MM.1S (cell line): ENCODE measurements around the gene MYRIP.

ENCODE experiments used
- DNase-seq: peaks from one replicate; pipeline ENCODE4 v3.0.0-alpha.2; 2015
- H2AFZ ChIP-seq: fragments of 300-600 bp; sonication (generic); 2 replicates; pipeline ENCODE4 v1.6.0; 2016; ENCODE audit warnings: antibody characterized with exemption, low read length
- H3F3A ChIP-seq: fragments of 300-600 bp; sonication (generic); 2 replicates; pipeline ENCODE4 v1.6.1; 2016; ENCODE audit warnings: mild to moderate bottlenecking, antibody characterized with exemption, low read length, moderate library complexity, mixed read lengths; ENCODE audit not compliant: insufficient read depth
- H3K27ac ChIP-seq: fragments of 300-600 bp; sonication (generic); 2 replicates; pipeline ENCODE4 v1.5.1; 2016; ENCODE audit warnings: mild to moderate bottlenecking, low read length
- H3K27me3 ChIP-seq: fragments of 300-600 bp; sonication (generic); replicated peaks from 2 replicates; pipeline ENCODE4 v1.6.0; 2016; ENCODE audit warnings: low read length; ENCODE audit not compliant: insufficient read depth
- H3K36me3 ChIP-seq: fragments of 300-600 bp; sonication (generic); replicated peaks from 2 replicates; pipeline ENCODE4 v1.6.1; 2016; ENCODE audit warnings: mild to moderate bottlenecking, low read length, mixed read lengths; ENCODE audit not compliant: insufficient read depth
- H3K4me1 ChIP-seq: fragments of 300-600 bp; sonication (generic); 2 replicates; pipeline ENCODE4 v1.6.1; 2016; ENCODE audit warnings: low read length, mixed read lengths
- H3K4me2 ChIP-seq: fragments of 300-600 bp; sonication (generic); 2 replicates; pipeline ENCODE4 v1.6.0; 2016; ENCODE audit warnings: low read depth, low read length
- H3K4me3 ChIP-seq: fragments of 300-600 bp; sonication (generic); 2 replicates; pipeline ENCODE4 v1.5.1; 2016; ENCODE audit warnings: low read length, mixed read lengths
- H3K79me2 ChIP-seq: fragments of 300-600 bp; sonication (generic); 2 replicates; pipeline ENCODE4 v1.6.1; 2016; ENCODE audit warnings: mixed run types, low read length, mixed read lengths
- H3K9ac ChIP-seq: fragments of 300-600 bp; sonication (generic); 2 replicates; pipeline ENCODE4 v1.6.1; 2016; ENCODE audit warnings: low read length, mixed read lengths
- H3K9me2 ChIP-seq: fragments of 300-600 bp; sonication (generic); replicated peaks from 2 replicates; pipeline ENCODE4 v1.6.1; 2016; ENCODE audit warnings: mild to moderate bottlenecking, low read length, mixed read lengths; ENCODE audit not compliant: insufficient read depth
- H3K9me3 ChIP-seq: fragments of 300-600 bp; sonication (generic); replicated peaks from 2 replicates; pipeline ENCODE4 v1.6.1; 2016; ENCODE audit warnings: mild to moderate bottlenecking, low read length, mixed read lengths; ENCODE audit not compliant: insufficient read depth
- H4K20me1 ChIP-seq: fragments of 300-600 bp; sonication (generic); 2 replicates; pipeline ENCODE4 v1.6.1; 2016; ENCODE audit warnings: mild to moderate bottlenecking, low read length, moderate library complexity, mixed read lengths; ENCODE audit not compliant: insufficient read depth
- CTCF ChIP-seq: fragments of 300-600 bp; sonication (generic); IDR thresholded peaks from 2 replicates; pipeline ENCODE4 v1.5.1; 2016; ENCODE audit warnings: antibody characterized with exemption, low read length, mixed read lengths
- EZH2 ChIP-seq: fragments of 300-600 bp; sonication (generic); optimal IDR thresholded peaks from 2 replicates; pipeline ENCODE3; 2017; ENCODE audit warnings: low read depth, mild to moderate bottlenecking, antibody characterized with exemption, low read length, mixed read lengths
- EZH2phosphoT487 ChIP-seq: fragments of 300-600 bp; sonication (generic); IDR thresholded peaks from 2 replicates; pipeline ENCODE4 v1.6.1; 2018; ENCODE audit warnings: antibody characterized with exemption, low read length

Gene MYRIP

GRCh38 chr3:40124918-40125317 lies 315.5 kb downstream of the MYRIP start:
- H3K4me2 ChIP-seq = no peak overlapping the region
- H3K4me3 ChIP-seq = no peak overlapping the region
- H2AFZ ChIP-seq = no peak overlapping the region
- DNase-seq = no peak
- no peaks in the 10 kb centered on the region for H3F3A ChIP-seq
- no peaks in the 10 kb centered on the region for H4K20me1 ChIP-seq
- no peak overlapping the region for H3K9ac ChIP-seq
- TF ChIP-seq EZH2phosphoT487 (no peak), EZH2 (no peak), CTCF (no peak)
- no peaks in the 10 kb centered on the region for H3K27me3 ChIP-seq
- H3K36me3 ChIP-seq = no peaks in the 10 kb centered on the region
- H3K79me2 ChIP-seq = no peaks in the 10 kb centered on the region
- H3K4me1 ChIP-seq = no peaks in the 10 kb centered on the region
- H3K9me2 ChIP-seq = no peaks in the 10 kb centered on the region
- no peaks in the 10 kb centered on the region for H3K9me3 ChIP-seq
- no peak overlapping the region for H3K27ac ChIP-seq

- no peak overlapping the region for H3K4me3 ChIP-seq
- DNase-seq = no peak
- no peak overlapping the region for H3K27ac ChIP-seq
- H3F3A ChIP-seq = no peaks in the 10 kb centered on the region
- no peaks in the 10 kb centered on the region for H3K9me2 ChIP-seq
- no peaks in the 10 kb centered on the region for H3K4me1 ChIP-seq
- H2AFZ ChIP-seq = no peak overlapping the region
- H3K79me2 ChIP-seq = no peaks in the 10 kb centered on the region
- H3K27me3 ChIP-seq = no peaks in the 10 kb centered on the region
- H3K9ac ChIP-seq = no peak overlapping the region
- H3K9me3 ChIP-seq = no peaks in the 10 kb centered on the region
- no peaks in the 10 kb centered on the region for H4K20me1 ChIP-seq
- TF ChIP-seq EZH2 (no peak), EZH2phosphoT487 (no peak), CTCF (no peak)
- H3K36me3 ChIP-seq = no peaks in the 10 kb centered on the region
- no peak overlapping the region for H3K4me2 ChIP-seq
These were observed 318.8 kb downstream of the MYRIP start for GRCh38 chr3:40128166-40128565.

- TF ChIP-seq CTCF (no peak), EZH2phosphoT487 (no peak), EZH2 (no peak)
- Histone ChIP-seq H3K9ac (no peak overlapping the region), H3K79me2 (no peaks in the 10 kb centered on the region), H3K36me3 (no peaks in the 10 kb centered on the region), H3K27ac (no peak overlapping the region), H3K4me2 (no peak overlapping the region), H2AFZ (no peak overlapping the region), H4K20me1 (no peaks in the 10 kb centered on the region), H3K4me3 (no peak overlapping the region), H3K4me1 (no peaks in the 10 kb centered on the region), H3K27me3 (no peaks in the 10 kb centered on the region), H3F3A (no peaks in the 10 kb centered on the region), H3K9me2 (no peaks in the 10 kb centered on the region), H3K9me3 (no peaks in the 10 kb centered on the region)
- DNase-seq = no peak
These were observed 320.1 kb downstream of the MYRIP start for GRCh38 chr3:40129510-40129909.
